NCI-H345 (cell line): ENCODE measurements around the gene CT45A2.
"Not testable (repeated sequence)": the region's sequence is repeated elsewhere in the genome, so short reads cannot be mapped to it uniquely, and the experiment has no call there.

Experiments used
- DNase-seq: peaks from one replicate; lab custom pipeline; 2025; lab: John Stamatoyannopoulos, UW

CT45A2 gene

GRCh38 chrX:135819912-135820311 is at the start of gene CT45A2:
CT45A2 (minus strand) TSS chrX:135820012; CDS start chrX:135816265, 3,747 bp downstream.
- DNase-seq = not testable (repeated sequence)

- not testable (repeated sequence) for DNase-seq
Observed at GRCh38 chrX:135854438-135854837, 34.6 kb upstream of the CT45A2 start, which contains the start of gene CT45A8. CT45A8 (minus strand) TSS chrX:135854538; CDS start chrX:135850783, 3,755 bp downstream.

GRCh38 chrX:135837180-135837579 is 17.4 kb upstream of the CT45A2 start, which contains the start of gene CT45A7:
CT45A7 (minus strand) TSS chrX:135837280; CDS start chrX:135833533, 3,747 bp downstream.
- not testable (repeated sequence) for DNase-seq

- not testable (repeated sequence) for DNase-seq
Observed at GRCh38 chrX:135802687-135803086, 17.1 kb downstream of the CT45A2 start, which contains the start of gene CT45A6. CT45A6 (minus strand) TSS chrX:135802787; CDS start chrX:135798993, 3,794 bp downstream.

GRCh38 chrX:135785403-135785802 is 34.4 kb downstream of the CT45A2 start, which contains the start of gene CT45A5:
CT45A5 (minus strand) TSS chrX:135785503; CDS start chrX:135781729, 3,774 bp downstream.
- DNase-seq = not testable (repeated sequence)

GRCh38 chrX:135768091-135768490 is 51.7 kb downstream of the CT45A2 start, which contains the start of gene CT45A3:
CT45A3 (minus strand) TSS chrX:135768191; CDS start chrX:135764444, 3,747 bp downstream.
- not testable (repeated sequence) for DNase-seq
